Glomerular visceral epithelial cell (primary cell): Measurements from ENCODE around the gene CLASP1.

Experiments
- DNase-seq: peaks from one replicate; pipeline ENCODE4 v3.0.0-alpha.2; 2016; ENCODE audit errors: extremely low spot score

The CLASP1 gene

DNA sequence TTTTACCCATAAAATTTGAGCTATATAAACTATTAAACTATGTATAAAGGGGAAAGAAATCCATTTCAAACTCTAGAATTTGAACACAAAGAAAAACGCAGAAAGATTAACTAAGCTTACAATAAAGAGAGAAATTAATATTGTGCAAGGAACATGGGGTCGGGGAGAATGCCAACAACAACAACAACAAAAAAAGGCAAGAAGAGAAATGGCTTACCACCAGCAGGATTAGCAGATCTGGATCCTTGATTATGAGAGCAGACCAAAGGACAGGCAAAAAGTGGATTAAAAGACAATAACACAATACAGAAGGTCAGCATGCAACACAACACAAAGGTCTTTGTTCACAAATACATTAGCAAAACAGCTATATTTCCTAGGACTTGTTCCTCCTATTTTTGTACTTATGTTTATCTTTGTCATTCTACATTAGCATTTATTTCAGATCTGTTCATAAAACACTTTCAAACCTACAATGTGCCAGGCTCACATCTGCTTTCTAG is 222.0 kb downstream of the CLASP1 start:
- DNase-seq = no peak

DNA sequence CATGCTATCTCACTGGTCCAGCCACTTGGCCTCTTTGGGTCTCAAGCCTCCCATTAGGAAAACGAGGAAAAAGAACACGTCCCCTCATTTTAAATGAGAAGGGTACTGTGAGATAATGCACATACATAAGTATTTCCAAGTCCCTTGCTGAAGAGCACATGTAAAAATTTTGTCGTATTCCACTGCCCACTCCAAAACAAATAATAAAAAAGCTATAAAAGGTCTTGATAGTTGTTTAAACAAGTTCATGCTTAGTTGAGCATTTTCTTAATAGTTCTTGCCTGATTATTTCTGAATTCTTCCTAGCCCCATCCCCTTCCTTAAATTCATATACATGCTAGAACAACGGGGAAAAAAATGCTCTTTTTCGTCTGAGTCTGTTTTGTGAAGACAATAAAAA is 228.8 kb downstream of the CLASP1 start:
- no peak for DNase-seq

GRCh38 chr2:121419081-121419699 is 230.1 kb downstream of the CLASP1 start:
- DNase-seq = no peak

GRCh38 chr2:121418494-121419058 is 230.7 kb downstream of the CLASP1 start:
- DNase-seq = no peak

DNA sequence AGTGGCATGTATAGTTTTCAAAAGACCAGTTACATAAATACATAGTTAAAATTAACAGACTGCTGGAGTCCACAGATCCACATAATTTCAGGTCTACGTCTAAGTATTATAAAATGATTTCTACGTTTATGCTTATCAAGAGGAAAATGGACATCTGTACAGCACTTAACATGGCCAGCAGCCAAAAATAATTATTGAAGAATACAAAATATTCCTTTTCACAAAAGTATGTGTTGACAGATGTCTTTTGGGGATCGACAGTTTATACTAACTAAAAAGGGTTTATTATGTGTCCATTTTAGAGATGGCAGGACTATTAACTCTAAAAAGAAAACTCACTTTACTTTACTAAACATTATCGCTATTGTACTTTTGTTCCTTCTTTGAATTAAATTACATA is 231.4 kb downstream of the CLASP1 start:
- DNase-seq = no peak

GRCh38 chr2:121415727-121416126 is 233.5 kb downstream of the CLASP1 start:
- DNase-seq = no peak

GRCh38 chr2:121412349-121412748 is 236.9 kb downstream of the CLASP1 start:
- DNase-seq = no peak

GRCh38 chr2:121409966-121410365 is 239.3 kb downstream of the CLASP1 start:
- DNase-seq = no peak

DNA sequence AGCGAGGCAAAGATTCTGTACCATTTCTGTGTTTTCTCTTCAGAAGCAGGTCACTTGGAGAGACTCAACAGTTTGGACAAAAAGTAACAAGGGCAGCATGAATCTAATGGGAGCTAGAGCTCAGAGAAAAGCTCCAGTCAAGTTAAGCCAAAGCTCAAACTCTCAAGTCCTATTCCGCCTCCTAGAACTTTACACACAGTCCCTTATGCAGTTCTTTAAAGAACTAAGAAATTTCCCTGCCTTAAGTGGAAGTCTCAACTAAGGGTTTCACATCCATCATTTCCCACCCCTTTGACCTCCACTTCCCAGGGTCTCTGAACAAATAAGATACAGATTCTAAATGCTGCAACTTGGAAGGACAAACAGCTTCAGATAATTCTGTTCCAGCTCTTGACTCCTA is 239.9 kb downstream of the CLASP1 start:
- DNase-seq = no peak

GRCh38 chr2:121408641-121409040 is 240.6 kb downstream of the CLASP1 start:
- DNase-seq = no peak

GRCh38 chr2:121405233-121405632 is 244.0 kb downstream of the CLASP1 start:
- no peak for DNase-seq

DNA sequence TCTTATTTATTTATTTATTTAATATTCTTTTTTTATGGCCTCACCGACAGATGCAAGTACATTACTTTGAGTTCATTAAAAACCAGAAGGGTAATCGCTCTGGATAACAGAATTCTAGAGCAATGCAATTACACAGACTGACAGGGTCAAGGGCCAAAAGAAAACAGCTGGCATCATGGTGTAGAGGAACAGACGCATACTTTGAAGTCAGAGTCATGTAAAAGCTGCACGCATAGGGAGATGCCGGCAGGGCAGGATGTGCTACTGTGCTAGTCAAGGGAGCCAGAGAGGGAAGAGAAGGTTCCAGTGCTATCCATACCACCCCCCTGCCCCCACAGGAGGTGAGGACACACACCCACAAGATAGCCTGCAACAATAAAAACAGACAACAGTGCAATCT is 249.1 kb downstream of the CLASP1 start:
- no peak for DNase-seq

DNA sequence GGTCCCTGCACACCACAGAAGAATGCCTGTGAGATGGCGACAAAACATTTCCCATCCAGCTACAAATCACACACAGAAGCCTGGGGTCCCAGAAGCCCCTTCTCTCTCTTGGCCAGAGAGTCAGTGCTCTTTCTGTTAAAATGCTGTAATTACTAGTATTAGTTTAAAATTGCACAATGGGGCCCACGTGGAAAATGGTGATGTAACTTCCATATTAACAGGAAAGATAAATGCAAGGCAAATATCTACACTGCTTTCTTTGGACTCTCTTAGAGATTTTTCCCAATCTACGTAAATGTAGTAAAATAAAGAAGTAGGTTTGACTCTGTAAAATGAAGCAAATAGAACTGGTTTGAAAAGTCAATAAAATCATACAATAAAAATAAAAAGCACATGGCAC is 250.4 kb downstream of the CLASP1 start:
- DNase-seq = no peak

GRCh38 chr2:121390082-121390692 is 259.1 kb downstream of the CLASP1 start:
- no peak for DNase-seq

DNA sequence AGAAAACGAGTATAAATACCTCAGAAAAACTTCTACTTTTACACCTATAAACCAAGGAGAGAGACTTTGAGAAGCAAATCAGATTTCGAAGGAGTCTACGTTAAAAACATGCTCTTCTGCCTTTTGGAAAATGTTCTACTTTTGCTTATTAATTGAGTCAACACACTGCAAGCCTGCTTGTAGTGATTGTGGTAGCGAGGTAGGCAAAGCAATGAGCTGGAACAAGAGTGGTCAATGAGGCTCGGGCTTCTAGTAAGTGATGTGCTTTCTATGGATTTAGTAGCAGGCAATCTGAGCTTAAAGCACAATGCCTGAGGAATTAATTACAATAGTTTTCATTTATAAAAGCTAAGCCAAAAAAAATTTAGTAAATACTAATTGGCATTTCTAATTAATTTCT is 260.9 kb downstream of the CLASP1 start:
- peak; percentile 61 for DNase-seq

- peak; percentile 31 for DNase-seq
These were observed 261.5 kb downstream of the CLASP1 start for GRCh38 chr2:121387591-121388325.

- DNase-seq = peak; percentile 32
These were observed 262.6 kb downstream of the CLASP1 start for GRCh38 chr2:121386707-121387106.

- DNase-seq = no peak
These were observed 263.2 kb downstream of the CLASP1 start for GRCh38 chr2:121386102-121386501.

GRCh38 chr2:121382744-121383143 is 266.5 kb downstream of the CLASP1 start:
- no peak for DNase-seq

- peak; percentile 12 for DNase-seq
These were observed 271.6 kb downstream of the CLASP1 start for GRCh38 chr2:121377646-121378045.

DNA sequence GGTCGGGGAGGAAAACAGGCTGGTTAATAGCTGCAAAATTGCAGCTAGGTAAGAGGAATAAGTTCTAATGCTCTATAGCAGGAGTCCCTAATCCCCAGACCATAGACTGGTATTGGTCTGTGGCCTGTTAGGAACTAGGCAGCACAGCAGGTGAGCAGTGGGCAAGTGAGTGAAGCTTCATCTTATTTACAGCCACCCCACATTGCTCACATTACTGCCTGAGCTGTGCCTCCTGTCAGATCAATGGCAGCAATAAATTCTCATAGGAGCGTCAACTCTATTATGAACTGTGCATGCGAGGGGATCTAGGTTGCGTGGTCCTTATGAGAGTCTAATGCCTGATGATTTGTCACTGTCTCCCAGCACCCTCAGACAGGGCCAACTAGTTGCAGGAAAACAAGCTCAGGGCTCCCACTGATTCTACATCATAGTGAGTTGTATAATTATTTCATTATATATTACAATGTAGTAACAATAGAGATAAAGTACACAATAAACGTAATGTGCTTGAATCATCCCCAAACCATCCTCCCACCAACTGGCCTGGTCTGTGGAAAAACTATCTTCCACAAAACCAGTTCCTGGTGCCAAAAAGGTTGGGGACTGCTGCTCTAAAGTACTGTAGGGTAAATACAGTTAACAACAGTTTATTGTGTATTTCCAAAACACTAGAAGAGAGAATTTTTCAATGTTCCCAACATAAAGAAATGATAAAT is 272.6 kb downstream of the CLASP1 start:
- DNase-seq = no peak

DNA sequence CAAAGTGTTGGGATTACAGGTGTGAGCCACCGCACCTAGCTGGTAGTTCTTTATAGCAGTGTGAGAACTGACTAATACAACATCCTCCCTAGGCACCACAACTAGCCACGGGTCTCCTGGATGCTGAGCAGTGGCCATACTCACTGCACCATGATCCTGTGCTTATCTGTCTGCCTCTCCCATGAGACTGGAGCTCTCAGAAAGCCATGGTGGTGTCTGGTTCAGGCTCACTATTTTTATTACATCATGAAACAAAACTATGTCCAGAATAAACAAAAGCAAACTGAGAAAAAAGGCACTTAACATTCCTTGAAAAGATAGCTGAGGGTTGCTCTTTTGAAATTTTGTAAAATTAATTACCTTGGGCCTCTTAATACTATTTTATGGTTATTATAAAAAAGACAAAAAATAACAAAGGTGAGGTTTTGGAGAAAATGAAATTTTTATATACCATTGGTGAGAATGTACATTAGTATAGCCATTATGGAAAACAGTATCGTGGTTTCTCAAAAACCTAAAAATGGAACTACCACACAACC is 273.6 kb downstream of the CLASP1 start:
- DNase-seq = no peak
